Coronary artery (tissue), 2 donors: ENCODE data around the gene TOB1.
A peak's percentile ranks its signal among the peaks of the same experiment; 100 is the strongest.

Experiments
- DNase-seq: peaks from one replicate; pipeline ENCODE4 v3.0.0-alpha.2; 2017; ENCODE audit warnings: low spot score
- H3K27ac ChIP-seq, 2 donors: fragments of 200-600 bp; sonication (generic); one replicate each; pipeline ENCODE4 v1.5.1; 2016 to 2019
- H3K4me3 ChIP-seq: fragments of 200-600 bp; sonication (generic); 2 replicates; pipeline ENCODE4 v1.5.1; 2016; ENCODE audit warnings: mild to moderate bottlenecking, moderate library complexity
- CTCF ChIP-seq: fragments of 200-600 bp; sonication (generic); IDR thresholded peaks from one replicate; pipeline ENCODE4 v1.5.1; 2019; ENCODE audit warnings: antibody characterized with exemption

TOB1 gene

GRCh38 chr17:50908860-50909764 is 43.0 kb upstream of the TOB1 start:
- H3K4me3 ChIP-seq: no peak overlapping the region
- no peak for DNase-seq
- no peak overlapping the region for H3K27ac ChIP-seq
- no peak for TF ChIP-seq CTCF

GRCh38 chr17:50908140-50908859 is 42.1 kb upstream of the TOB1 start:
- no peak for TF ChIP-seq CTCF
- DNase-seq: no peak
- Histone ChIP-seq H3K4me3 (no peak overlapping the region), H3K27ac (no peak overlapping the region)

- DNase-seq: no peak
- H3K4me3 ChIP-seq: no peak overlapping the region
- no peak for TF ChIP-seq CTCF
- H3K27ac ChIP-seq: peak overlapping the region; percentile 88 to 97
Observed at GRCh38 chr17:50906443-50906842, 40.3 kb upstream of the TOB1 start.

GRCh38 chr17:50905460-50905803 is 39.3 kb upstream of the TOB1 start:
- Histone ChIP-seq H3K27ac (peak overlapping the region; percentile 88 to 97), H3K4me3 (no peak overlapping the region)
- TF ChIP-seq CTCF: no peak
- DNase-seq: no peak

GRCh38 chr17:50904518-50905459 is 38.6 kb upstream of the TOB1 start:
- TF ChIP-seq CTCF: no peak
- Histone ChIP-seq H3K27ac (peak overlapping the region; percentile 88 to 97), H3K4me3 (peak overlapping the region; percentile 23)
- DNase-seq: peak; percentile 93

- H3K4me3 ChIP-seq: no peak overlapping the region
- TF ChIP-seq CTCF: no peak
- DNase-seq: no peak
- peak overlapping the region; percentile 88 to 97 for H3K27ac ChIP-seq
Observed at GRCh38 chr17:50903604-50904517, 37.7 kb upstream of the TOB1 start.
